ENCODE data around the gene FER. TPM values are rescaled to one million over a fixed set of nuclear protein-coding genes. Genes with fewer than 3 reads are reported as not detected.

The FER gene
- total RNA-seq, 1 experiment from 2014 or later = 22.1 TPM

DNA sequence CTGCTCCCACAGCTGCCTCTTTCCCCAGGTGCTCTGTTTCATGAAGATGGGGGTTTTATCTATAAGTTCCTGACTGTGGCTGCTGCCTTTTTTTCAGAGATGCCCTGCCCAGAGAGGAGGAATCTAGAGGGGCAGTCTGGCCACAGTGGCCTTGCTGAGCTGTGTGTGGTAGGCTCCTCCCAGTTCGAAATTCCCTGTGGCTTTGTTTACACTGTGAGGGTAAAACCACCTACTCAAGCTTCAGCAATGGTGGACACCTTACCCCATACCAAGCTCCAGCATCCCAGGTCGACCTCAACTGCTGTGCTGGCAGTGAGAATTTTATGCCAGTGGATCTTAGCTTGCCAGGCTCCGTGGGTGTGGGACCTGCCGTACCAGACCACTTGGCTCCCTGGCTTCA lies 250.0 kb downstream of the FER start:
- Histone ChIP-seq H3K27ac (ENCODE audit: low read length) (no peak overlapping the region), H3K4me1 (ENCODE audit: control insufficient read depth, insufficient read depth, low read length) (no peaks in the 10 kb centered on the region), H3K4me3 (ENCODE audit: low read depth in 2 of 2, low read length in 2 of 2) (no peak overlapping the region), H3K9me3 (ENCODE audit: control insufficient read depth, insufficient read depth, low read depth, low read length) (no peaks in the 10 kb centered on the region), H3K27me3 (ENCODE audit: control insufficient read depth, insufficient read depth, low read length) (no peaks in the 10 kb centered on the region), H3K36me3 (ENCODE audit: control insufficient read depth, insufficient read depth, low read length) (no peaks in the 10 kb centered on the region; the same call in 1 of the 2 replicates)
- CTCF ChIA-PET = no interaction called here
- intact Hi-C loops (cut with micrococcal nuclease; ENCODE audit: unreplicated experiment) (no loop called here), in situ Hi-C loops (cut with HindIII; ENCODE audit: low pct_unique_long_range_greater_than_20kb, low sequenced_read_pairs) (no loop called here)
- no peak; the same call in 1 of the 2 replicates for ATAC-seq
- TF ChIP-seq REST (IDR thresholded peaks at IDR 0.05; ENCODE audit: insufficient read depth in 1 of 2, low read depth in 2 of 2, low read length in 1 of 2) (no peak), POLR2AphosphoS5 (IDR thresholded peaks at IDR 0.05; ENCODE audit: low read depth, low read length) (no peak), TCF7L2 (IDR thresholded peaks at IDR 0.05; ENCODE audit: low read depth, low read length) (no peak), SIN3A (IDR thresholded peaks at IDR 0.05; ENCODE audit: borderline replicate concordance, insufficient read depth, low read depth, low read length) (no peak)
- TF ChIP-seq, protein P1, sequence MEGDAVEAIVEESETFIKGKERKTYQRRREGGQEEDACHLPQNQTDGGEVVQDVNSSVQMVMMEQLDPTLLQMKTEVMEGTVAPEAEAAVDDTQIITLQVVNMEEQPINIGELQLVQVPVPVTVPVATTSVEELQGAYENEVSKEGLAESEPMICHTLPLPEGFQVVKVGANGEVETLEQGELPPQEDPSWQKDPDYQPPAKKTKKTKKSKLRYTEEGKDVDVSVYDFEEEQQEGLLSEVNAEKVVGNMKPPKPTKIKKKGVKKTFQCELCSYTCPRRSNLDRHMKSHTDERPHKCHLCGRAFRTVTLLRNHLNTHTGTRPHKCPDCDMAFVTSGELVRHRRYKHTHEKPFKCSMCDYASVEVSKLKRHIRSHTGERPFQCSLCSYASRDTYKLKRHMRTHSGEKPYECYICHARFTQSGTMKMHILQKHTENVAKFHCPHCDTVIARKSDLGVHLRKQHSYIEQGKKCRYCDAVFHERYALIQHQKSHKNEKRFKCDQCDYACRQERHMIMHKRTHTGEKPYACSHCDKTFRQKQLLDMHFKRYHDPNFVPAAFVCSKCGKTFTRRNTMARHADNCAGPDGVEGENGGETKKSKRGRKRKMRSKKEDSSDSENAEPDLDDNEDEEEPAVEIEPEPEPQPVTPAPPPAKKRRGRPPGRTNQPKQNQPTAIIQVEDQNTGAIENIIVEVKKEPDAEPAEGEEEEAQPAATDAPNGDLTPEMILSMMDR (IDR thresholded peaks at IDR 0.05) = no peak
- POLR2A ChIA-PET = interaction anchor here (0.7 kb wide), 1 partner anchor 412 kb away, joined by 11 read pairs; no protein-coding TSS in a partner anchor
- DNase-seq (ENCODE audit: low read depth, low spot score) = no peak
- no TSS peak for BruUV-seq (replicated peaks)

DNA sequence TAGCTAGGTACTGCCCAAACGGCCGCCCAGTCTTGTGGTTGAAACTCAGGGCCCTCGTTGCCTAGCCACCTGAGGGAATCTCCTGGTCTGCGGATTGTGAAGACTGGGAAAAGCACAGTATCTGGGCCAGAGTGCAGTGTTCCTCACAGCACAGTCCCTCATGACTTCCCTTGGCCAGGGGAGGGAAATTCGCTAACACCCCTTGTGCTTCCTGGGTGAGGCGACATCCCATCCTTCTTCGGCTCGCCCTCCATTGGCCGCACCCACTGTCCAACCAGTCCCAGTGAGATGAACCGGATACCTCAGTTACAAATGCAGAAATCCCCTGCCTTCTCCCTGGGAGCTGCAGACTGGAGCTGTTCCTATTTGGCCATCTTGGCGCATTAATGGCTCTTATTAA lies 250.5 kb downstream of the FER start:
- intact Hi-C loops (cut with micrococcal nuclease; ENCODE audit: unreplicated experiment) (no loop called here), in situ Hi-C loops (cut with HindIII; ENCODE audit: low pct_unique_long_range_greater_than_20kb, low sequenced_read_pairs) (no loop called here)
- BruUV-seq (replicated peaks) = no TSS peak
- DNase-seq (ENCODE audit: low read depth, low spot score) = no peak
- H3K9me3 ChIP-seq (ENCODE audit: control insufficient read depth, insufficient read depth, low read depth, low read length) = no peaks in the 10 kb centered on the region
- no peak for ATAC-seq
- ChIA-PET POLR2A (no interaction called here), CTCF (no interaction called here)
- H3K27ac ChIP-seq (ENCODE audit: low read length) = no peak overlapping the region
- TF ChIP-seq, protein P1 (IDR thresholded peaks at IDR 0.05) = no peak
- TF ChIP-seq SIN3A (IDR thresholded peaks at IDR 0.05; ENCODE audit: borderline replicate concordance, insufficient read depth, low read depth, low read length) = no peak
- TF ChIP-seq POLR2AphosphoS5 (IDR thresholded peaks at IDR 0.05; ENCODE audit: low read depth, low read length) = no peak
- TF ChIP-seq TCF7L2 (IDR thresholded peaks at IDR 0.05; ENCODE audit: low read depth, low read length) = no peak
- TF ChIP-seq REST (IDR thresholded peaks at IDR 0.05; ENCODE audit: insufficient read depth in 1 of 2, low read depth in 2 of 2, low read length in 1 of 2) = no peak
- no peaks in the 10 kb centered on the region for H3K4me1 ChIP-seq (ENCODE audit: control insufficient read depth, insufficient read depth, low read length)
- no peak overlapping the region for H3K4me3 ChIP-seq (ENCODE audit: low read depth in 2 of 2, low read length in 2 of 2)
- no peaks in the 10 kb centered on the region for H3K27me3 ChIP-seq (ENCODE audit: control insufficient read depth, insufficient read depth, low read length)
- no peaks in the 10 kb centered on the region; the same call in 1 of the 2 replicates for H3K36me3 ChIP-seq (ENCODE audit: control insufficient read depth, insufficient read depth, low read length)

Measured in Panc1 (cell line).